GM19397 (cell line): Measurements from ENCODE around the gene BCL10.

Experiments
- ATAC-seq: cut with Tn5 transposase; IDR thresholded peaks from one replicate; pipeline ENCODE4 v1.9.1; 2021; ENCODE audit warnings: mild to moderate bottlenecking, moderate library complexity; ENCODE audit not compliant: unreplicated experiment

BCL10 gene

GRCh38 chr1:85276215-85276977 lies at the start of gene BCL10:
Gene BCL10, minus strand, starts transcription at chr1:85276632. Its CDS starts 280 bp downstream, at chr1:85276352.
- peak; percentile 98 for ATAC-seq

GRCh38 chr1:85325920-85326319 lies 49.5 kb upstream of the BCL10 start:
- ATAC-seq: no peak

GRCh38 chr1:85323770-85324169 lies 47.3 kb upstream of the BCL10 start:
- no peak for ATAC-seq

- no peak for ATAC-seq
These were observed 46.2 kb upstream of the BCL10 start for GRCh38 chr1:85322655-85323054.

- no peak for ATAC-seq
These were observed 45.0 kb upstream of the BCL10 start for GRCh38 chr1:85321237-85321964.

GRCh38 chr1:85320371-85321131 lies 44.1 kb upstream of the BCL10 start:
- no peak for ATAC-seq

GRCh38 chr1:85319931-85320330 lies 43.5 kb upstream of the BCL10 start:
- ATAC-seq: no peak

GRCh38 chr1:85319491-85319890 lies 43.1 kb upstream of the BCL10 start:
- ATAC-seq: no peak

- ATAC-seq: no peak
These were observed 41.8 kb upstream of the BCL10 start for GRCh38 chr1:85318217-85318616.

GRCh38 chr1:85317560-85317959 lies 41.1 kb upstream of the BCL10 start:
- ATAC-seq: no peak

GRCh38 chr1:85316321-85316720 lies 39.9 kb upstream of the BCL10 start:
- ATAC-seq: no peak

- no peak for ATAC-seq
These were observed 39.4 kb upstream of the BCL10 start for GRCh38 chr1:85315789-85316188.

GRCh38 chr1:85314726-85315125 lies 38.3 kb upstream of the BCL10 start:
- no peak for ATAC-seq

- ATAC-seq: no peak
These were observed 37.7 kb upstream of the BCL10 start for GRCh38 chr1:85313888-85314696.

- no peak for ATAC-seq
These were observed 35.4 kb upstream of the BCL10 start for GRCh38 chr1:85311818-85312217.

GRCh38 chr1:85308833-85309350 lies 32.5 kb upstream of the BCL10 start:
- ATAC-seq: no peak

- ATAC-seq: no peak
These were observed 31.8 kb upstream of the BCL10 start for GRCh38 chr1:85307987-85308832.

GRCh38 chr1:85306236-85306635 lies 29.8 kb upstream of the BCL10 start:
- ATAC-seq: no peak

- ATAC-seq: no peak
These were observed 27.2 kb upstream of the BCL10 start for GRCh38 chr1:85303440-85304162.
